GM12875 (cell line): Measurements from ENCODE around the gene HYCC2.

Experiments
- H3K4me3 ChIP-seq: one replicate; pipeline ENCODE4 v1.5.1; 2011; ENCODE audit warnings: low read depth, low read length, control low read depth
- CTCF ChIP-seq: IDR thresholded peaks from 2 replicates; pipeline ENCODE4 v1.5.1; 2011; ENCODE audit warnings: low read depth, mild to moderate bottlenecking, control low read depth, inconsistent platforms, low read length, moderate library complexity, borderline replicate concordance; ENCODE audit not compliant: insufficient read depth

HYCC2 gene

DNA sequence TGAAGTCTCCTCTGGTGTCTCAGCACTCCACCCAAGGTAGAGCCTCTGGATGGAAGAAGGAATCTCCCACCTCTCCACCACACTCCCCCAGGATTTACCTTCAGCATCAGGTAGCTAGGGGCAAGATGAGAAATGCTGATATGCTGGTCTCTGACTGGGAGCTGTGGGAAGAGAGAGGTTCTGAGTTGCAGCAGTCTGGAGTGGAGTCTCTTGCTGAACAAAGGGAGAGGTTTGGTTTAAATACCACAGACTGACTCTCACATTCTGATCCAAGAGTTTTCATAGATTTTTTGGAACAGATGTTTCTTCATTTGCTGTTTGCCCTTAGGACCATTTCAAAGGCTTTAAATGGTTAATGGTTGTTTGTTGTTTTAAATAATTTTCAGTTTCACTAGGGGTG is 43.4 kb upstream of the HYCC2 start:
- no peak for TF ChIP-seq CTCF

GRCh38 chr2:201114350-201114749 is 42.9 kb upstream of the HYCC2 start:
- no peak for TF ChIP-seq CTCF
- no peak overlapping the region for H3K4me3 ChIP-seq

More for the DNA sequence above, 43.4 kb upstream of the HYCC2 start:
- H3K4me3 ChIP-seq, result peak overlapping the region; percentile 0

DNA sequence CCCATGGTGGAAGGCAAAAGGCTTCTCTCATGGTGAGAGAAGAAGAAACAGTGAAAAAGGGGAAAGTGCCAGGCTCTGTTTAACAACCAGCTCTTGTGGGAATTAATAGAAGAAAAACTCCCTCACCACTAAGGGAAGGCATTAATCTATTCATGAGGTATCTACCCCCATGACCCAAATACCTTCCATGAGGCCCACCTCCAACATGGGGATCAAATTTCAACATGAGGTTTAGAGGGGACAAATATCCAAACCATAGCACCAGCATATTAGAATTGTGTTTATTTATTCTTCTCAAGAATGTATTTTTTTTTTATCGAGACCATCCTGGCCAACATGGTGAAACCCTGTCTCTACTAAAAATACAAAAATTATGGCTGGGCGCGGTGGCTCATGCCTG is 39.6 kb upstream of the HYCC2 start:
- H3K4me3 ChIP-seq, result no peak overlapping the region

GRCh38 chr2:201110615-201111014 is 39.1 kb upstream of the HYCC2 start:
- H3K4me3 ChIP-seq, result no peak overlapping the region
- TF ChIP-seq CTCF, result no peak

More for the DNA sequence above, 39.6 kb upstream of the HYCC2 start:
- no peak for TF ChIP-seq CTCF

DNA sequence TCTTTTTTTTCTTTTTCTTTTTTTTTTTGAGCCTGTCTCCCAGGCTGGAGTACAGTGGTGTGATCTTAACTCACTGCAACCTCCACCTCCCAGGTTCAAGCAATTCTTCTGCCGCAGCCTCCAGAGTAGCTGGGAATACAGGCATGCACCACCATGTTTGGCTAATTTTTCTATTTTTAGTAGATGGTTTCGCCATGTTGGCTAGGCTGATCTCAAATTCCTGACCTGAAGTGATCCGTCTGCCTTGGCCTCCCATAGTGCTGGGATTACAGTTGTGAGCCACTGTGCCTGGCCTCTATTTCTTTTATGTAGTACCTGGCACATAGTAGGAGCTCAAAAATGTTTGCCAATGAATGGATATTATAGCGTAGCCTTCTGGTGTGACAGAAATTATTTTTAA is 37.7 kb upstream of the HYCC2 start:
- H3K4me3 ChIP-seq, result no peak overlapping the region
- no peak for TF ChIP-seq CTCF

GRCh38 chr2:201108341-201108740 is 36.9 kb upstream of the HYCC2 start:
- no peak overlapping the region for H3K4me3 ChIP-seq
- TF ChIP-seq CTCF, result no peak

GRCh38 chr2:201107624-201108023 is 36.2 kb upstream of the HYCC2 start:
- no peak overlapping the region for H3K4me3 ChIP-seq
- TF ChIP-seq CTCF, result no peak
